Large intestine (tissue), 3 donors: ENCODE results near the gene SOX8. TPM values are rescaled to one million over a fixed set of nuclear protein-coding genes. Genes with fewer than 3 reads are reported as not detected.

Experiments
- DNase-seq, 2 donors: peaks; one replicate each; pipeline versions ENCODE4 v3.0.0 to v3.0.0-alpha.2; 2013
- H3K27ac ChIP-seq: one replicate; pipeline ENCODE4 v1.5.1; 2013; ENCODE audit warnings: low read length
- H3K27me3 ChIP-seq: 2 replicates; pipeline ENCODE4 v1.6.1; 2013; ENCODE audit warnings: low read length; ENCODE audit not compliant: control insufficient read depth, insufficient read depth
- H3K36me3 ChIP-seq: 2 replicates; pipeline ENCODE4 v1.6.1; 2013; ENCODE audit warnings: low read length; ENCODE audit not compliant: control insufficient read depth, insufficient read depth
- H3K4me1 ChIP-seq: one replicate; pipeline ENCODE4 v1.6.1; 2013; ENCODE audit warnings: low read length; ENCODE audit not compliant: control insufficient read depth, insufficient read depth
- H3K4me3 ChIP-seq: one replicate; pipeline ENCODE4 v1.5.1; 2013; ENCODE audit warnings: low read length
- H3K9me3 ChIP-seq: one replicate; pipeline ENCODE4 v1.6.1; 2013; ENCODE audit warnings: mild to moderate bottlenecking, low read depth, low read length, moderate library complexity; ENCODE audit not compliant: control insufficient read depth
- WGBS: methylation state at CpG from one replicate; pipeline ENCODE4 v1.1.5; 2013; ENCODE audit warnings: low lambda C conversion rate; ENCODE audit not compliant: insufficient coverage; 5-methylcytosine and 5-hydroxymethylcytosine counted together
- polyA plus RNA-seq: library from polyadenylated mRNA; unstranded; fragments of 120-200 nt; gene quantifications from one replicate; pipeline ENCODE4 v1.2.1, GENCODE V29; 2013

Gene SOX8
- polyA plus RNA-seq, 1 donor = 3.7 TPM

- no peak for DNase-seq
- Histone ChIP-seq H3K27me3 (peaks cover 8% of the 10 kb centered on the region), H3K4me3 (no peak overlapping the region), H3K9me3 (peaks cover 23% of the 10 kb centered on the region), H3K27ac (no peak overlapping the region), H3K4me1 (no peaks in the 10 kb centered on the region), H3K36me3 (no peaks in the 10 kb centered on the region)
- WGBS = 100% methylated on average over 2 of the region's 6 CpGs
Measured at GRCh38 chr16:1034230-1035065, 52.9 kb downstream of the SOX8 start.

GRCh38 chr16:1035066-1035415, 53.5 kb downstream of the SOX8 start:
- no peak overlapping the region for H3K27ac ChIP-seq
- WGBS = no CpG with 5 or more reads among the region's 7 CpGs
- no peaks in the 10 kb centered on the region for H3K36me3 ChIP-seq
- no peaks in the 10 kb centered on the region for H3K4me1 ChIP-seq
- DNase-seq = no peak
- H3K27me3 ChIP-seq = peaks cover 7% of the 10 kb centered on the region
- H3K4me3 ChIP-seq = no peak overlapping the region
- H3K9me3 ChIP-seq = peaks cover 23% of the 10 kb centered on the region

GRCh38 chr16:1036166-1036565, 54.6 kb downstream of the SOX8 start:
- no peak overlapping the region for H3K4me3 ChIP-seq
- DNase-seq = no peak
- no peak overlapping the region for H3K27ac ChIP-seq
- peaks cover 35% of the 10 kb centered on the region for H3K9me3 ChIP-seq
- WGBS = no CpG with 5 or more reads among the region's 15 CpGs
- peaks cover 5% of the 10 kb centered on the region for H3K27me3 ChIP-seq
- no peaks in the 10 kb centered on the region for H3K4me1 ChIP-seq
- H3K36me3 ChIP-seq = no peaks in the 10 kb centered on the region

Other genes with a start within 250 kb of the SOX8 start
- gene CIAO3, start 240.8 kb upstream of the SOX8 start, polyA plus RNA-seq = 31.3 TPM
- 62.0 TPM for gene MSLN, start 221.0 kb upstream of the SOX8 start, polyA plus RNA-seq
- 18.0 TPM for gene RPUSD1, start 193.4 kb upstream of the SOX8 start, polyA plus RNA-seq
- gene CHTF18, start 193.2 kb upstream of the SOX8 start, polyA plus RNA-seq = 19.1 TPM
- 0.81 TPM for gene GNG13, start 181.0 kb upstream of the SOX8 start, polyA plus RNA-seq
- gene LMF1, start 10.8 kb upstream of the SOX8 start, polyA plus RNA-seq = 17.2 TPM
- gene SSTR5, start 91.0 kb downstream of the SOX8 start, polyA plus RNA-seq = 1.2 TPM
- 0.03 TPM for gene C1QTNF8, start 114.5 kb downstream of the SOX8 start, polyA plus RNA-seq
- 9.8 TPM for gene CACNA1H, start 171.3 kb downstream of the SOX8 start, polyA plus RNA-seq
- gene TPSG1, start 243.5 kb downstream of the SOX8 start, polyA plus RNA-seq = 25.4 TPM
- 0.34 TPM for gene TPSB2, start 248.4 kb downstream of the SOX8 start, polyA plus RNA-seq